GM23338 (cell line): ENCODE measurements around the gene CPHXL. TPM values are rescaled to one million over a fixed set of nuclear protein-coding genes. Genes with fewer than 3 reads are reported as not detected.

Experiments
- ATAC-seq: fragments of 200-7000 bp; cut with Tn5 transposase; 3 replicates; pipeline ENCODE4 v1.9.1; 2020
- DNase-seq: peaks from one replicate; pipeline ENCODE4 v3.0.0-alpha.2; 2015; ENCODE audit warnings: low spot score
- H2AFZ ChIP-seq: fragments of 200-600 bp; sonication (generic); 2 replicates; pipeline ENCODE4 v1.8.0; 2016; ENCODE audit warnings: antibody characterized with exemption, mild to moderate bottlenecking, moderate library complexity
- H3F3A ChIP-seq: fragments of 200-600 bp; sonication (generic); replicated peaks from 2 replicates; pipeline ENCODE4 v1.8.0; 2017; ENCODE audit warnings: antibody characterized with exemption, mixed run types, low read depth
- H3K27ac ChIP-seq: fragments of 200-600 bp; sonication (generic); 2 replicates; pipeline ENCODE4 v1.6.1; 2016; ENCODE audit warnings: low read depth
- H3K27me3 ChIP-seq: fragments of 200-600 bp; sonication (generic); 2 replicates; pipeline ENCODE4 v1.8.0; 2016; ENCODE audit warnings: mild to moderate bottlenecking, mixed run types, moderate library complexity; ENCODE audit not compliant: insufficient read depth
- H3K36me3 ChIP-seq: fragments of 200-600 bp; sonication (generic); 2 replicates; pipeline ENCODE4 v1.8.0; 2016; ENCODE audit warnings: mild to moderate bottlenecking; ENCODE audit not compliant: insufficient read depth
- H3K4me1 ChIP-seq: fragments of 200-600 bp; sonication (generic); 2 replicates; pipeline ENCODE4 v1.8.0; 2016; ENCODE audit warnings: mild to moderate bottlenecking, moderate library complexity; ENCODE audit not compliant: insufficient read depth
- H3K4me2 ChIP-seq: fragments of 200-600 bp; sonication (generic); 2 replicates; pipeline ENCODE4 v1.7.1; 2017; ENCODE audit warnings: mixed run types
- H3K4me3 ChIP-seq: fragments of 200-600 bp; sonication (generic); 2 replicates; pipeline ENCODE4 v1.6.1; 2016; ENCODE audit warnings: mixed run types
- H3K79me2 ChIP-seq: fragments of 200-600 bp; sonication (generic); replicated peaks from 2 replicates; pipeline ENCODE4 v1.8.0; 2017; ENCODE audit warnings: mild to moderate bottlenecking; ENCODE audit not compliant: insufficient read depth
- H3K9me2 ChIP-seq: fragments of 200-600 bp; sonication (generic); 2 replicates; pipeline ENCODE4 v1.8.0; 2017; ENCODE audit not compliant: insufficient read depth
- H4K20me1 ChIP-seq: fragments of 200-600 bp; sonication (generic); replicated peaks from 2 replicates; pipeline ENCODE4 v1.8.0; 2017; ENCODE audit warnings: mild to moderate bottlenecking; ENCODE audit not compliant: insufficient read depth
- H3K27ac Mint-ChIP-seq: 2 replicates; pipeline ENCODE4 v1.8.0; 2020; ENCODE audit warnings: inconsistent platforms, mild to moderate bottlenecking, moderate library complexity, mixed read lengths
- H3K27me3 Mint-ChIP-seq: 3 replicates; pipeline ENCODE4 v1.8.0; 2022; ENCODE audit warnings: low read depth, mild to moderate bottlenecking, moderate library complexity, mixed read lengths, inconsistent platforms; ENCODE audit not compliant: insufficient read depth, poor library complexity
- H3K36me3 Mint-ChIP-seq: 3 replicates; pipeline ENCODE4 v1.8.0; 2021; ENCODE audit warnings: low read depth, mild to moderate bottlenecking, inconsistent platforms, moderate library complexity, mixed read lengths
- H3K4me1 Mint-ChIP-seq: 3 replicates; pipeline ENCODE4 v1.8.0; 2020; ENCODE audit warnings: mild to moderate bottlenecking, inconsistent platforms, mixed read lengths
- H3K4me3 Mint-ChIP-seq: 3 replicates; pipeline ENCODE4 v1.8.0; 2021; ENCODE audit warnings: moderate library complexity, mild to moderate bottlenecking, inconsistent platforms, mixed read lengths
- H3K9me3 Mint-ChIP-seq: 3 replicates; pipeline ENCODE4 v1.8.0; 2020; ENCODE audit warnings: moderate library complexity, mild to moderate bottlenecking, inconsistent platforms, mixed read lengths
- CREB1 ChIP-seq: fragments of 250-450 bp; sonication (Bioruptor Pico); IDR thresholded peaks from 2 replicates; pipeline ENCODE4 v1.5.0; 2020; ENCODE audit warnings: low read depth, mild to moderate bottlenecking, moderate library complexity
- EZH2 ChIP-seq: fragments of 200-600 bp; sonication (generic); IDR thresholded peaks from one replicate; pipeline ENCODE4 v1.8.0; 2017; ENCODE audit warnings: antibody characterized with exemption, mild to moderate bottlenecking, low read depth; ENCODE audit not compliant: unreplicated experiment
- EZH2phosphoT487 ChIP-seq: fragments of 200-600 bp; sonication (generic); IDR thresholded peaks from one replicate; pipeline ENCODE4 v1.8.1; 2018; ENCODE audit warnings: antibody characterized with exemption; ENCODE audit not compliant: unreplicated experiment
- NANOG ChIP-seq: IDR thresholded peaks from 2 replicates; pipeline ENCODE4 v1.6.1; 2016; ENCODE audit warnings: antibody characterized with exemption, borderline replicate concordance
- POLR2AphosphoS5 ChIP-seq: IDR thresholded peaks from 2 replicates; pipeline ENCODE4 v1.6.1; 2016; ENCODE audit warnings: antibody characterized with exemption, low read depth
- STAT1 ChIP-seq: IDR thresholded peaks from one replicate; pipeline ENCODE4 v1.6.1; 2016; ENCODE audit warnings: antibody characterized with exemption; ENCODE audit not compliant: unreplicated experiment
- ZNF114 ChIP-seq: fragments of 250-450 bp; sonication (Bioruptor Pico); IDR thresholded peaks from 2 replicates; pipeline ENCODE4 v1.5.0; 2020; ENCODE audit warnings: mild to moderate bottlenecking, moderate library complexity
- ZNF331 ChIP-seq: fragments of 250-450 bp; sonication (Bioruptor Pico); IDR thresholded peaks from 2 replicates; pipeline ENCODE4 v1.5.0; 2020; ENCODE audit warnings: low read depth, mild to moderate bottlenecking, moderate library complexity
- polyA plus RNA-seq: library from polyadenylated mRNA; unstranded; fragments of >200 nt; fragmentation: Nextera tagmentation; extraction: Ambion mirVana; gene quantifications from 2 replicates; pipeline ENCODE4 v1.2.1, GENCODE V29; 2016
- total RNA-seq: library from RNA; depleted of rRNA; stranded (reverse); fragments of >200 nt; shearing (Covaris generic); gene quantifications from 2 replicates; pipeline ENCODE4 v1.2.3, GENCODE V29; 2014
- TF ChIP-seq, protein P1 (sequence below): IDR thresholded peaks from one replicate; pipeline ENCODE4 v1.6.1; 2018; ENCODE audit warnings: antibody characterized with exemption; ENCODE audit not compliant: unreplicated experiment
- TF ChIP-seq, protein P2 (sequence below), 2 experiments: fragments of 200-600 bp in 1 of 2; sonication (generic) in 1 of 2; conservative IDR thresholded peaks; 2 replicates each; pipeline versions ENCODE4 v1.5.1 to v1.6.1; 2016 to 2017; ENCODE audit warnings: antibody characterized with exemption in 2 of 2, low read depth in 2 of 2, mild to moderate bottlenecking in 2 of 2, moderate library complexity in 1 of 2
- TF ChIP-seq, protein P3 (sequence below): IDR thresholded peaks from 2 replicates; pipeline ENCODE4 v1.6.1; 2016; ENCODE audit warnings: antibody characterized with exemption

Gene CPHXL
- total and polyA plus RNA-seq, 2 experiments from 2014 or later: not detected

DNA sequence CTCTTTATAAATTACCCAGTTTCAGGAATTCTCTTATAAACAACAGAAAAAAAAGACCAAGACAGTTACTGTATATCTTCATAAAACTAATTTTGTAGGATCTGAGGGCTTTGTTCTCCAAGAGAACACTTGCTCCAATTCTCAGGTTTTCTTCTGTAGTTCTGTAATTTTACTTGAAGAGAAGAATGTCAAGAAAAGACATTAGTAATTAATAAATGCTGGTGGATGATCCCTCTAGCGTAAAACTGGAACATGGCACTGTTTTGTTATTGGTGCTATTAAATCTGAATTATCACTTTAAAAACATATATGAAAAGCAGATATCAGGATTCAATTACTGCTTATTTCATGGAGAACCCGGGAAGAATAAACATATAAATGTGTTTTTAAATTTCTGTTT lies 36.5 kb upstream of the CPHXL start (continued):
- no peak for TF ChIP-seq EZH2
- no peak for TF ChIP-seq CREB1 (CRISPR knock-in tag)
- no peak for TF ChIP-seq NANOG
- TF ChIP-seq, protein P1, sequence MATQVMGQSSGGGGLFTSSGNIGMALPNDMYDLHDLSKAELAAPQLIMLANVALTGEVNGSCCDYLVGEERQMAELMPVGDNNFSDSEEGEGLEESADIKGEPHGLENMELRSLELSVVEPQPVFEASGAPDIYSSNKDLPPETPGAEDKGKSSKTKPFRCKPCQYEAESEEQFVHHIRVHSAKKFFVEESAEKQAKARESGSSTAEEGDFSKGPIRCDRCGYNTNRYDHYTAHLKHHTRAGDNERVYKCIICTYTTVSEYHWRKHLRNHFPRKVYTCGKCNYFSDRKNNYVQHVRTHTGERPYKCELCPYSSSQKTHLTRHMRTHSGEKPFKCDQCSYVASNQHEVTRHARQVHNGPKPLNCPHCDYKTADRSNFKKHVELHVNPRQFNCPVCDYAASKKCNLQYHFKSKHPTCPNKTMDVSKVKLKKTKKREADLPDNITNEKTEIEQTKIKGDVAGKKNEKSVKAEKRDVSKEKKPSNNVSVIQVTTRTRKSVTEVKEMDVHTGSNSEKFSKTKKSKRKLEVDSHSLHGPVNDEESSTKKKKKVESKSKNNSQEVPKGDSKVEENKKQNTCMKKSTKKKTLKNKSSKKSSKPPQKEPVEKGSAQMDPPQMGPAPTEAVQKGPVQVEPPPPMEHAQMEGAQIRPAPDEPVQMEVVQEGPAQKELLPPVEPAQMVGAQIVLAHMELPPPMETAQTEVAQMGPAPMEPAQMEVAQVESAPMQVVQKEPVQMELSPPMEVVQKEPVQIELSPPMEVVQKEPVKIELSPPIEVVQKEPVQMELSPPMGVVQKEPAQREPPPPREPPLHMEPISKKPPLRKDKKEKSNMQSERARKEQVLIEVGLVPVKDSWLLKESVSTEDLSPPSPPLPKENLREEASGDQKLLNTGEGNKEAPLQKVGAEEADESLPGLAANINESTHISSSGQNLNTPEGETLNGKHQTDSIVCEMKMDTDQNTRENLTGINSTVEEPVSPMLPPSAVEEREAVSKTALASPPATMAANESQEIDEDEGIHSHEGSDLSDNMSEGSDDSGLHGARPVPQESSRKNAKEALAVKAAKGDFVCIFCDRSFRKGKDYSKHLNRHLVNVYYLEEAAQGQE: no peak
- no peak for TF ChIP-seq EZH2phosphoT487
- TF ChIP-seq, protein P2, sequence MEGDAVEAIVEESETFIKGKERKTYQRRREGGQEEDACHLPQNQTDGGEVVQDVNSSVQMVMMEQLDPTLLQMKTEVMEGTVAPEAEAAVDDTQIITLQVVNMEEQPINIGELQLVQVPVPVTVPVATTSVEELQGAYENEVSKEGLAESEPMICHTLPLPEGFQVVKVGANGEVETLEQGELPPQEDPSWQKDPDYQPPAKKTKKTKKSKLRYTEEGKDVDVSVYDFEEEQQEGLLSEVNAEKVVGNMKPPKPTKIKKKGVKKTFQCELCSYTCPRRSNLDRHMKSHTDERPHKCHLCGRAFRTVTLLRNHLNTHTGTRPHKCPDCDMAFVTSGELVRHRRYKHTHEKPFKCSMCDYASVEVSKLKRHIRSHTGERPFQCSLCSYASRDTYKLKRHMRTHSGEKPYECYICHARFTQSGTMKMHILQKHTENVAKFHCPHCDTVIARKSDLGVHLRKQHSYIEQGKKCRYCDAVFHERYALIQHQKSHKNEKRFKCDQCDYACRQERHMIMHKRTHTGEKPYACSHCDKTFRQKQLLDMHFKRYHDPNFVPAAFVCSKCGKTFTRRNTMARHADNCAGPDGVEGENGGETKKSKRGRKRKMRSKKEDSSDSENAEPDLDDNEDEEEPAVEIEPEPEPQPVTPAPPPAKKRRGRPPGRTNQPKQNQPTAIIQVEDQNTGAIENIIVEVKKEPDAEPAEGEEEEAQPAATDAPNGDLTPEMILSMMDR (conservative IDR thresholded peaks at IDR 0.05; ENCODE audit: low read depth in 2 of 2): no peak
- no peak for TF ChIP-seq POLR2AphosphoS5

DNA sequence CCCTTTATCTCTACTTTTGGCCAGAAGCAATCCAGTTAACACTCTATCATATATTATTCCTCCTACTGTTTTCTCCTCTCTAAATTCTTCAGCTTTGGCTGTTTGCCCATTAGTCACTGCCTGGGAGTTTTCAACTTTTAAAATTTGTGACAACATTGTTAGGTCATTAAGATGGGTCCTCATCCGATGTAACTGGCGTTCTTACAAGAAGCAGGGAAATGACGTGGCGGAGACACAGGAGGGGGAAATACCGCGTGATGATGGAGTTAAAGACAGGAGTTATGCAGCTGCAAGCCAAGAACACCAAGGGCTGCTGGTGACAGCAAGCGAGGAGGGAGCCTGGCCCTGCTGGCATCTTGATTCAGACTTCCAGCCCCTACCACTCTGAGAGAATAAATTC lies 34.8 kb upstream of the CPHXL start:
- Mint-ChIP-seq H3K27me3 (no peaks in the 10 kb centered on the region), H3K36me3 (peaks cover 2% of the 10 kb centered on the region; the same call in 1 of the 3 replicates), H3K27ac (no peak overlapping the region), H3K9me3 (peaks cover 41% of the 10 kb centered on the region), H3K4me3 (no peak overlapping the region), H3K4me1 (peaks cover 2% of the 10 kb centered on the region; the same call in 1 of the 3 replicates)
- Histone ChIP-seq H3K27ac (no peak overlapping the region), H4K20me1 (no peaks in the 10 kb centered on the region), H3F3A (no peaks in the 10 kb centered on the region), H3K9me2 (0 out of 2 replicates have a peak, but pooled peaks cover 4% of the 10 kb centered on the region), H3K4me2 (no peak overlapping the region), H3K4me3 (no peak overlapping the region), H3K4me1 (no peaks in the 10 kb centered on the region), H2AFZ (no peak overlapping the region), H3K79me2 (no peaks in the 10 kb centered on the region), H3K27me3 (no peaks in the 10 kb centered on the region; the same call in 1 of the 2 replicates), H3K36me3 (no peaks in the 10 kb centered on the region)
- ATAC-seq: no peak
- no peak for DNase-seq
- no peak for TF ChIP-seq POLR2AphosphoS5
- no peak for TF ChIP-seq ZNF114
- no peak for TF ChIP-seq STAT1
- TF ChIP-seq ZNF331 (CRISPR knock-in tag): no peak
- TF ChIP-seq, protein P2 (conservative IDR thresholded peaks at IDR 0.05; ENCODE audit: low read depth in 2 of 2): no peak
- TF ChIP-seq EZH2phosphoT487: no peak
- no peak for TF ChIP-seq CREB1 (CRISPR knock-in tag)
- TF ChIP-seq EZH2: no peak
- TF ChIP-seq, protein P1: no peak
- TF ChIP-seq, protein P3, sequence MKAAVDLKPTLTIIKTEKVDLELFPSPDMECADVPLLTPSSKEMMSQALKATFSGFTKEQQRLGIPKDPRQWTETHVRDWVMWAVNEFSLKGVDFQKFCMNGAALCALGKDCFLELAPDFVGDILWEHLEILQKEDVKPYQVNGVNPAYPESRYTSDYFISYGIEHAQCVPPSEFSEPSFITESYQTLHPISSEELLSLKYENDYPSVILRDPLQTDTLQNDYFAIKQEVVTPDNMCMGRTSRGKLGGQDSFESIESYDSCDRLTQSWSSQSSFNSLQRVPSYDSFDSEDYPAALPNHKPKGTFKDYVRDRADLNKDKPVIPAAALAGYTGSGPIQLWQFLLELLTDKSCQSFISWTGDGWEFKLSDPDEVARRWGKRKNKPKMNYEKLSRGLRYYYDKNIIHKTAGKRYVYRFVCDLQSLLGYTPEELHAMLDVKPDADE: no peak
